HG02885 (cell line): ENCODE results near the gene DEDD2.

Experiments
- ATAC-seq: cut with Tn5 transposase; IDR thresholded peaks from one replicate; pipeline ENCODE4 v1.9.1; 2021; ENCODE audit warnings: mild to moderate bottlenecking; ENCODE audit not compliant: unreplicated experiment, poor library complexity

Gene DEDD2

DNA sequence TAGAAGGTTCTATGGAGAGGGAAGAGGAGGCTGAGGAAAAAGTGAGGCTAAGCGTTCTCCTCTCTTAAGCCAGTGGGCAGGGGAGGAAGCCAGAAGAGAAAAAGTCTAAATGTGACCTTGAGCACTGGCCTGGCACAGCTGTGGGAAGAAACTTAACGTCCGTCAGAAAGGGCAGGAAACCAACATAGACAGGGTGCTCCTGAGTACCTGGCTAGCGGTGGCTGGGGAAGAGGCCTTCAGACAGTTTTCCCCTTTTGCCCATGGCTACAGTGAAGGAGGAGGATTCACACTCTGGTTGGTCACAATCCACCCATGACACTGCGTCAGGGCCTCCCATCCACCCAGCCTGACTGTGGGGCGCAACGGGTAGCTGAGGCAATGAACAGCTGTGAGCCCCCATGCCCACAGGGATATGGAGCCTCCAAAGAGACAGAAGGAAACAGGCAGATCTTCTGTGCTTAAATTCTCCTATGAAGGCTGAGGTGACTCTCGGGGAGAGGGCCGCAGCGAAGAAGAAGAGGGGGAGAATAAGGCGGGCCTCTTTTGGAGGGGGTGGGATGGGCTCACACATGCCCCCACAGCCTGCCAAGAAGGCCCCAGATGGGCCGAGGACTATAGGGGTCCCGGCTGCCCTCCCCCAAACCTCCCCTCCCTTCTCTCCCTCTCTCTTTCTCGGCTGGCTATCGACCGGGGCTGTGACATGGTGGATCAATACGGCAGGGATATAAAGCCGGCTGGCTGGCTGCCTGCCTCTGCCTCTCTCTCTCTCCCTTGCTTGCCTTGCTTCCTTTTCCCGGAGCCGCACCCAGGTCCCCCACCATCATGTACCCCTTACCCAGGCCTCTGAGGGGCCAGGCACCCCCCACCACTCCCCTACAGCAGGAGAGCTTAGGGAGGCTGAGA is 65.4 kb downstream of the DEDD2 start:
- ATAC-seq, result no peak

DNA sequence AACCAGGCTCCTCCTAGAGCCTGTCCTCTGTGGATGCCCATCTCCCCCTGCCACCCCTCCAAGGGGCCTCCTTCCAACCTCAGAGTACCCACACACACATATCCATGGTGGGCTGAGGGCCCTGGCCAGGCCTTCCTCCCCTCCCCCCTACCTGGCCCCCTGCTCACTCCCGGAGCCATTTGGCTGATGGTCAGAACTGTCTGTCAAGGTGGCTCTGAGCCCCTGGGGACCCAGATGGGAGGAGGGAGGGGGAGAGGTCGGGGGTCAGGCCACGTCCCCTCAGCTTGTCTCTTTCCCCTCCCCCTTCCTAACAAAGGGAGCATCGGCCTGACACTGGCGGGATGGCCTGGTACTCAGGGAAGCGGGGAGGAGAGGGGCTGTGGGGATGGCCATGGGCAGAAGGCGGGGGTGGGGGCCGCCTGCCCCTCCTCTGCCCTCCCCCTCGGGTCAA is 66.5 kb downstream of the DEDD2 start:
- ATAC-seq, result no peak

DNA sequence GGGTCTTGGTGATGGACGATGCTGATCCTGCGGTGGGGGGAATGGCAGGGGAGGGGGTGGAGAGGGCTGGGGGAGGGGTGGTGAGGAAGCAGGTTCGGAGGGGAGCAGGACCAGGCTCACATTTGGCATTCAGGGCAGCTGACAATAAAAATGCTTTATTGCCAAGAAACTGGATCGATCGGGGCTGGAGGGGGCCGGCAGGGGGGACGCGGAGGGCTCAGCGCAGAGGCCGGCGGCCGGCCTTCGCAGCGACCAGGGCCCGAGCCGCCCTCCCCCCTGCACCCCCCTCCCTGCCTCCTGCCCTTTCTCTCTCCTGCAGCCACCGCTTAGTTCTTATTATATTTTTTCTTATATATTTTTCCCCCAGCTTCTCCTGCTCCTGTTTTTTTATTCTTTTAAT is 67.1 kb downstream of the DEDD2 start:
- ATAC-seq, result no peak

DNA sequence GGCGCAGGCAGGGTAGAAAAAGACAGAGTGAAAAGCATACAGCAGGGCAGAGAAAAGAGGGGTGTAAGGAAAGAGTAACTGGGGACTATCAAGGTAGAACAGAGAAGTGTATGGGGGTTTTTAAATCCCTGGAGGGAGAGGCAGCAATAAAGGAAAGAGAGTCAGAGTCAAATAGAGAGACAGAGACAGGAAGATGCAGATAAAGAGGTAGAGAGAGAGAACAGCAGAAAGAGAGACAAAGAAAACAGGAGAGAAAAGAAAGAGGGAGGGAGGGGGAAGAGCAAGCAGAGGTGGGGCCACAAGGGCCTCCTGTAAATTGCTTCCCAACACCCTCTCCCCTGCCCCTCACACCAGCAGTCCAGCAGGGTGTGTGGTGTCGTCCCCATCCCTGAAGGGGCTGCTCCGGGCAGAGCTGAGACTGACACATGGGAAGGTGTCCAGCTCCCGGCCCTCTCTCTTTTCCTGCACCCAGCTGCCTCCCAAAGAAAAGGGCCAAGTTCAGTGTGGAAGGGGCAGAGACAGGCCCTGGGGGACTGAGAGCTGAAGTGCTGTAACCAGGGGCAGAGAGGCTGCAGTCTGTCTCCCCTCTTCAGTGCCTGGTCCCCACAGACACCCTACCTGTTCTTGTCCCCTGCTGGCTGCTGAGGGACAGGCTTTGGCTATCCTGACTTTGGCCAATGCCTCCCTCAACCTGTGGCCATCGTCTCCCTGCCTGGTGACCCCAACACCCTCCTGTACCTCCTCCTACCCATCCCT is 67.9 kb downstream of the DEDD2 start:
- no peak for ATAC-seq
